ACC112 (cell line): ENCODE measurements around the gene TMEM272.

ENCODE experiments used
- H2AFZ ChIP-seq: fragments of 200-600 bp; sonication (generic); one replicate; pipeline ENCODE4 v1.6.0; 2017; ENCODE audit warnings: antibody characterized with exemption, low read length; ENCODE audit not compliant: unreplicated experiment
- H3K27ac ChIP-seq: fragments of 200-600 bp; sonication (generic); 2 replicates; pipeline ENCODE4 v1.5.1; 2014; ENCODE audit warnings: low read depth, mild to moderate bottlenecking, antibody characterized with exemption, low read length, moderate library complexity
- H3K27me3 ChIP-seq: fragments of 200-600 bp; sonication (generic); 2 replicates; pipeline ENCODE4 v1.6.1; 2014; ENCODE audit warnings: mild to moderate bottlenecking, antibody characterized with exemption, low read length, moderate library complexity, mixed read lengths; ENCODE audit not compliant: insufficient read depth
- H3K36me3 ChIP-seq: fragments of 200-600 bp; sonication (generic); 2 replicates; pipeline ENCODE4 v1.6.1; 2016; ENCODE audit warnings: mild to moderate bottlenecking, antibody characterized with exemption, low read length, moderate library complexity, mixed read lengths; ENCODE audit not compliant: insufficient read depth
- H3K4me1 ChIP-seq: fragments of 200-600 bp; sonication (generic); one replicate; pipeline ENCODE4 v1.6.1; 2016; ENCODE audit warnings: low read length, mixed read lengths; ENCODE audit not compliant: insufficient read depth, unreplicated experiment, control insufficient read depth
- H3K4me3 ChIP-seq: fragments of 200-600 bp; sonication (generic); 2 replicates; pipeline ENCODE4 v1.5.1; 2014; ENCODE audit warnings: mild to moderate bottlenecking, low read depth, low read length
- H3K79me2 ChIP-seq: fragments of 200-600 bp; sonication (generic); one replicate; pipeline ENCODE4 v1.6.0; 2016; ENCODE audit warnings: low read length; ENCODE audit not compliant: control insufficient read depth, unreplicated experiment, insufficient read depth

Gene TMEM272

DNA sequence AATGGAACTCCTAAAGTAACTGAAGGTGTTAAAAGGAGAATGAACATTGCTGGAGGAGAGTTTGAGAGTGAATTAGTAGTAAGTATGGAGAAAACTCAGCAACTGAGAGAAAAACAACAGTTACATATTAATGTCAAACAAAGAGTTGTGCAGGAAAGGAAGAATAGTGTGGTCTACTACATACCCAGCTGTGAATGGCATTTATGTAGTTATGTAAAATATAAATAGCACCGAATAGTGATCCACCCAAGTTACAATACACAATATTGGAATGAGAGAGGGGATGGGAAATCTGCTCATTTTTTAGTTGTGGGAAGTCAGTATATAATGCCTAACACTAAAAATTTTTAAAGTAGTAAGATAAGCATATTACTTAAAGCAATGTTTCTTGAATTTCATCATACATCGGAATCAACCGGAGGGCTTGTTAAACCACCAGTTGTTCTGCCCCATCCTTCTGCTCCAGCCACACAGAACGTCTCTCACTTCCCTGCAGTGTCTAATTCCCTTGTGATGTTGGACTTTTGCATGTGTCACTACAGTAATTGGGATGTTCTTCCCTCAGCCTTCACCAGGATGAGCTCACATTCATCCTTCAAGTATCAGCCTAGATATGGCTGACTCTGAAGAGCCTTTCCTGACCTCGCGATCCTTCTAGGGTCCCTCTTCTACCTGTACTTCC, 28.3 kb upstream of the TMEM272 start:
- H3K4me3 ChIP-seq = no peak overlapping the region
- H3K36me3 ChIP-seq = no peaks in the 10 kb centered on the region

DNA sequence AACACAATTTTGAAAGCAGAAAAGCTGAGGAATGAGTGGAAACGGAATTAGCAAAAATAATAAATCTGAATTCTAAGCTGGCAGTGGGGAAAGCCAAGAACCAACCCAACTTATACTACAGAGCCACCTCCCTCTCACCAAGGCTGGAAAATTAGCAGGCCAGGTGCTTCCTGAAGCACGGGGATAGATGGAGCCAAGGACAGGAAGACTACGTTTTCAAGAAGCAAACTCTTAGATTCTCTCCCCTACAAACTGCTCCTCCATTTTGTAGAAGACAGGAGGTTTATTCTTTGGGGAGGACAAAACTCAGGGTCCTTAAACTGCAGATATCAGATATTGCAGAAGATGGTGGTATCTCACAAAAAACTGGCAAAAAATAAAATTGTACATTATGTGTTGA, 25.6 kb upstream of the TMEM272 start:
- no peaks in the 10 kb centered on the region for H3K4me1 ChIP-seq
- H2AFZ ChIP-seq = no peak overlapping the region
- H3K4me3 ChIP-seq = no peak overlapping the region
- H3K27me3 ChIP-seq = peaks cover 61% of the 10 kb centered on the region
- H3K79me2 ChIP-seq = no peaks in the 10 kb centered on the region
- H3K36me3 ChIP-seq = no peaks in the 10 kb centered on the region
- H3K27ac ChIP-seq = no peak overlapping the region

More for the DNA sequence above, 28.3 kb upstream of the TMEM272 start:
- no peak overlapping the region for H2AFZ ChIP-seq
- peaks cover 70% of the 10 kb centered on the region for H3K27me3 ChIP-seq
- no peaks in the 10 kb centered on the region for H3K4me1 ChIP-seq
- H3K79me2 ChIP-seq = no peaks in the 10 kb centered on the region
- no peak overlapping the region for H3K27ac ChIP-seq

DNA sequence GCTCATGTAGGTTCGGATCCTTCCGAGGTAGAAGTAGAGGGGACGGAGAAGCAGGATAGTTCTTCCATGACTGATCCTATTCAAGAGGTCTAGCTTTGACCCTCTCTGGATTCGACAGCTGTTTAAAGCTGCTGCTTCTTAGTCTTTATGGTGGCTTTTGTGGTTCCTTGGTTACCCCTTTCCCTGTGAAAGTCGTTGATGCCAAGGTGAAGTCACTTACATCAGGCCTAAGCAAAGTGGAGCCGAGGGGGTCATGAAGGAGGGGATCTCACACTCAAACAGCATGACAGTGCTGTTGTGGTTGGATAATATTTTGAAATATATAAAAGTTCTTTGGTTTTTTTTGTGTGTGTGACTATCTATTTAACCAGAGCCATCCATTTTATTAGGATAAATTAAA, 24.9 kb upstream of the TMEM272 start:
- Histone ChIP-seq H3K79me2 (no peaks in the 10 kb centered on the region), H3K36me3 (no peaks in the 10 kb centered on the region), H3K27ac (no peak overlapping the region), H3K4me1 (no peaks in the 10 kb centered on the region), H3K27me3 (peaks cover 57% of the 10 kb centered on the region), H3K4me3 (no peak overlapping the region), H2AFZ (no peak overlapping the region)

DNA sequence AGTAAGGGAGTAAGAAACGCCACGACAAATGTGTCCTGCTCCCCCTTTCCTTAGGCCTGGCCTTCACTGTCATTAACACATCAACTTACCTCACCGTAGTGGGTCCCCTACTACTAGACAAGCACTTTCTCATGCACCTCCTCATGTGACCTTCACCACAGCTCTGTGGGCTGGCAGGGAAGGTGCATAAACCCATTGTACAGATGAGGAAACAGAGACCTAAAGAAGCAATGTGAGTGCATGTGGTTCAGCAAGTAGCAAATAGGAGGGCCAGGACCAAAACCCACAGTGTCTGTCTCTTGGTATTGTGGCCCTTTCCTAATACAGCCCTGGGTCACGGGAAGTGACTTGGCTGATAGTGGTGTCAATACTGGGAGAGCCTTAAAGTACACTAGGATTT, 22.1 kb upstream of the TMEM272 start:
- Histone ChIP-seq H3K36me3 (no peaks in the 10 kb centered on the region), H3K27ac (no peak overlapping the region), H3K4me3 (no peak overlapping the region), H3K79me2 (no peaks in the 10 kb centered on the region), H2AFZ (no peak overlapping the region), H3K27me3 (peaks cover 41% of the 10 kb centered on the region), H3K4me1 (no peaks in the 10 kb centered on the region)

DNA sequence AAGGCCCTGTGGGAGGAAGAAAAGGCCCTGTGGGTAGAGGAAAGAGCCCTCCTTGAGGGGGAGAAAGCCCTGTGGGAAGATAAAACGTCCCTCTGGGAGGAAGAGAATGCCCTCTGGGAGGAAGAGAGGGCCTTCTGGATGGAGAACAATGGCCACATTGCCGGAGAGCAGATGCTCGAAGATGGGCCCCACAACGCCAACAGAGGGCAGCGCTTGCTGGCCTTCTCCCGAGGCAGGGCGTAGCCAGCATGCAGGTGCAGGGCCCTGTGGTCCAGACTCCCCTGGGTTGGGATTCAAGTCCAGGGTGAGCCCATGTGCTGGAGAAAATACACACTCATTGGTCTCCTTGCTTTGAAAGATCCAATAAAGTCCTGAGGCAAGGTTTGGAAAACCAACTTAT, 20.9 kb upstream of the TMEM272 start:
- Histone ChIP-seq H3K4me3 (no peak overlapping the region), H3K36me3 (no peaks in the 10 kb centered on the region), H3K4me1 (no peaks in the 10 kb centered on the region), H3K27me3 (peaks cover 36% of the 10 kb centered on the region), H3K27ac (no peak overlapping the region), H2AFZ (no peak overlapping the region), H3K79me2 (no peaks in the 10 kb centered on the region)

DNA sequence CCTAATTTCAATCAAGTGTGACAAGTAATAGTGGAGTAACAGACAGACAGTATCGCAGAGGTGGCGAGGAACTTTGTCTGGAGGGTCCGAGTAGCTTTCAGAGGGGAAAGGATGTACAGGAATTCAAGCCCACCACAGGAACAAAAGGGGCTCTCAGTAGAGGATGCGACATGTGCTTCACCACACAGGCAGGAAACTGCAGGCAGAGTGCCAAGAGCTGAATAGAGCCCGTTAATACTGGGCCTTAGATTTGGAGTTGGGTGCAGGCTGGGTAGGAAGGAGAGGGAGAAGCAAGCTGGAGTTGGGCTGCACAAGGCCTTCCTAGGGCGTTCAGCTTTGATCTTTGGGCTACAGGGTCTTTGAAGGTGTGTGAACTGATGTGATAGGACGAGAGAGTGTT, 18.0 kb upstream of the TMEM272 start:
- Histone ChIP-seq H3K4me3 (no peak overlapping the region), H2AFZ (no peak overlapping the region), H3K79me2 (no peaks in the 10 kb centered on the region), H3K27me3 (peaks cover 25% of the 10 kb centered on the region), H3K36me3 (no peaks in the 10 kb centered on the region), H3K27ac (no peak overlapping the region), H3K4me1 (no peaks in the 10 kb centered on the region)

DNA sequence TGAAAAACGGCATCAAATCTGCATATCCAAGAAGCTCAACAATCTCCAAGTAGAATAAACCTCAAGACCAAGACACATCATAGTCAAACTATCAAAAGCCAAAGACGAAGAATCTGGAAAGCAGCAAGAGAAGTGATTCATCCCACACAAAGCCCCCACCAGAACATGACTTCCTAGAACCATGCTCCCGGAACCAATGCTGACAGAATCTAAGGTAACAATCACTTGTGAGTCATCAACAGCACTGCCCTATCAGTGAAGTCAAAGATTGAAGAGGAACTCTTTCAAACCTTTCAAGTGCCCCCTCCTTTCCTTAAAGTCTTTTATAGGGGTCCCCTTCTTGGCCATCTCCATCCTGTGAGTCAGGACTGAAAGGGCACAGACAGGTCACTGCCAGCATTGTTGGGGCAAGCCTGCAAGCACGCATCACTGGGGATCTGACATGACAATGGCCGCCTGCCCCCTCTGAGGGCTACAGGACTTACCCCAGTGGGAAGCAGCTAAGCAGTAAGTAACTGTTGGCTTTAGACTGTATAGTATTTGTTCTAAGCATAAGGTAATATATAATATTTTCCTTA, 16.8 kb upstream of the TMEM272 start, which contains the start of gene CCDC70:
CCDC70 (plus strand) TSS at position 247 of the 578 bp plus-strand sequence. CDS start 3,443 bp downstream, outside the sequence.
- Histone ChIP-seq H3K27me3 (peaks cover 28% of the 10 kb centered on the region), H3K27ac (no peak within 1 kb of the TSS), H3K4me1 (no peaks in the 10 kb centered on the region), H3K36me3 (no peaks in the 10 kb centered on the region), H2AFZ (peak within 1 kb of the TSS; percentile 7), H3K4me3 (no peak within 1 kb of the TSS), H3K79me2 (no peaks in the 10 kb centered on the region)

DNA sequence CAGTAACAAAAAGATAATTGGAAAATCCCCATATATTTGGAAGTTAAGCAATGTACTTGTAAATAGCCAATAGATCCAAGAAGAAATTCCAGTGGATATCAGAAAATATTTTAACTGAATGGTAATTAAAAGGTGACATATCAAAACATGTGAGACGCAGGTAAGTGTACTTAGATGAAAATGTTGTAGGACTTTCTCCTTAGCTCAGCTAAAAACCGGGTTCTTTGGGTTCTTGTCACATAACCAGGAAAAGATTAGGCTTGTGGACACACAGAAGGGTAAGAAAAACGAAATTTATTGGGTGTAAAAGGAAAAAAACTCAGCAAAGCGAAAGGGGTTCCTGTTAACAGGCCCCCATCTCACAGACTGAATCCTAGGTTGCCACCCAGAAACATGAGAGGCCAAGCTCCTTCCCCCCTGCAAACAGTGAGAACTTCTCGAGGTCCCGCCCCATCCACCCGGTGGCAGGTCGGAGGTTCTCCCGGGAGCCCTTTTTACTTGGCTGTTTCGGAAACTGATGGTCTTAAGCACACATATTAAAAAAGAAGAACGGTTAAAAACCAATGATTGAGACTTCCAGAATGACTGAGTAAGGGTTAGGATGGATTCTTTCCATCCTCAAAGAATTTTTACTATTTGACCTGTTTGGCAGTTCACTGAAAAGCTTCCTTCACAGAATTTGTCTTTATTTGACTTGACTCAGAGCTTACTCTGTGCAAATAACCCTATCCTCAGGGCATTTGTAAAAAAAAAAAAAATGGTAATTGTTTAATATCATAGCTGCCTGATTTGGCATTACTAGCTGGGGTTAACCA, 13.7 kb upstream of the TMEM272 start:
- H3K4me1 ChIP-seq = no peaks in the 10 kb centered on the region
- peaks cover 43% of the 10 kb centered on the region for H3K27me3 ChIP-seq
- no peak overlapping the region for H2AFZ ChIP-seq
- H3K36me3 ChIP-seq = no peaks in the 10 kb centered on the region
- H3K79me2 ChIP-seq = no peaks in the 10 kb centered on the region
- no peak overlapping the region for H3K4me3 ChIP-seq
- no peak overlapping the region for H3K27ac ChIP-seq

DNA sequence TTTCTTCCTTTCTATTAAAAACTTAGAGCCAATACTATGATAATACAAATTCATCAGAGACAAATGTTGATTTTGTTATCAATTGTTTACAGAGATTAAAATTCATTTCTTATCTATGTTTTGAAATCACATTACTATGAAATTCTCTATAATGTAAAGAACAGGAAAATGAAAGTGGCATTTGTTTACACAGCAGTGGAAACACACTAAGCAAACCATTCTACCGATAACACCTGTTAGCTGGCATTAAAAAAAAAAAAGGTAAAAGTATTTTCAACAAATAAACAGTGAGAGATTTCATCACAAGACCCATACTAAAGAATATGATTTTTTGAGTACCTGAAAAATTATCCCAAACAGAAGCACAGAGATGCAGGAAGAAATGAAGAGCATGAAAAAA, 12.0 kb upstream of the TMEM272 start:
- Histone ChIP-seq H3K36me3 (no peaks in the 10 kb centered on the region), H3K4me3 (no peak overlapping the region), H3K4me1 (no peaks in the 10 kb centered on the region), H2AFZ (no peak overlapping the region), H3K27ac (no peak overlapping the region), H3K79me2 (no peaks in the 10 kb centered on the region), H3K27me3 (peaks cover 47% of the 10 kb centered on the region)

DNA sequence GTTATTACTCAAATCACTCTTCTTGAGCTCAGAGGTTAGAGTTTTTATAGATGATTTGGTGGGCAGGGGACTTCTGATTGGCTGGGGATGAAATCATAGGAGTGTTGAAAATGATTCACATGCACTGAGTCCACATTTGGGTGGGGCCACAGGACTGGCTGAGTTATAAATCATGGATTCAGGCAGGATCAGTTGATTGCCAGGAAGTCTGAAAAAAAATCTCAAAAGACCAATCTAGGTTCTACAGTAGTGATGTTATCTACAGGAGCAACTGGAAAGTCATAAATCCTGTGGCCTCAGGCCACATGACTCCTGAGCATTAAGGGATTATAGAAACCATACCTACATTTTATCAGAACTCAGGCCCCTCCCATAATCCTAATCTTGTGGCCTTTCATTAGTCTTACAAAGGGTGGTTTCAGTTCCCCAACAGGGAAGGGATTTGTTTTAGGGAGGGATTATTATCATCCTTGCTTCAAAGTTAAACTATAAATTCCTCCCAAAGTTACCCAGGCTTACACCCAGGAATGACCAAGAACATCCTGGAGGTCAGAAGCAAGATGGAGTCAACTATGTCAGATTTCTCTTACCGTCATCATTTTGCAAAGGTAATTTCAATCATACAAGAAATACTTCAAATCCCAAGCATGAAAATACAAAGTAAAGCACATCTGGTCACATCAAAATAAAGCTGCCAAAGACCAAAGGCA, 11.2 kb upstream of the TMEM272 start:
- H3K4me1 ChIP-seq = no peaks in the 10 kb centered on the region
- no peaks in the 10 kb centered on the region for H3K79me2 ChIP-seq
- no peak overlapping the region for H3K27ac ChIP-seq
- H3K27me3 ChIP-seq = peaks cover 47% of the 10 kb centered on the region
- no peaks in the 10 kb centered on the region for H3K36me3 ChIP-seq
- no peak overlapping the region for H2AFZ ChIP-seq
- no peak overlapping the region for H3K4me3 ChIP-seq
